ENCODE results near the gene INPP5A. TPM values are rescaled to one million over a fixed set of nuclear protein-coding genes. Genes with fewer than 3 reads are reported as not detected.
"Not testable (repeated sequence)": the region's sequence is repeated elsewhere in the genome, so short reads cannot be mapped to it uniquely, and the experiment has no call there.

The INPP5A gene
- total RNA-seq, 1 donor from 2014 or later = 20.9 TPM

GRCh38 chr10:132793213-132793612, 255.6 kb downstream of the INPP5A start:
- DNase-seq (ENCODE audit: low read depth in 2 of 2) = no peak

- DNase-seq (ENCODE audit: low read depth in 2 of 2) = no peak
Observed at GRCh38 chr10:132793871-132794849, 256.6 kb downstream of the INPP5A start.

- no peak for DNase-seq (ENCODE audit: low read depth in 2 of 2)
Observed at GRCh38 chr10:132796846-132797245, 259.3 kb downstream of the INPP5A start.

GRCh38 chr10:132797986-132798385, 260.4 kb downstream of the INPP5A start:
- DNase-seq (ENCODE audit: low read depth in 2 of 2) = not testable (repeated sequence)

- no peak for DNase-seq (ENCODE audit: low read depth in 2 of 2)
Observed at GRCh38 chr10:132798403-132798802, 260.8 kb downstream of the INPP5A start.

GRCh38 chr10:132798876-132799275, 261.3 kb downstream of the INPP5A start:
- no peak for DNase-seq (ENCODE audit: low read depth in 2 of 2)

GRCh38 chr10:132799865-132800264, 262.3 kb downstream of the INPP5A start:
- DNase-seq (ENCODE audit: low read depth in 2 of 2) = no peak

- DNase-seq (ENCODE audit: low read depth in 2 of 2) = no peak
Observed at GRCh38 chr10:132802048-132802447, 264.5 kb downstream of the INPP5A start.

- DNase-seq (ENCODE audit: low read depth in 2 of 2) = no peak
Observed at GRCh38 chr10:132802694-132803320, 265.2 kb downstream of the INPP5A start.

GRCh38 chr10:132803416-132804210, 266.0 kb downstream of the INPP5A start:
- DNase-seq (ENCODE audit: low read depth in 2 of 2) = no peak

GRCh38 chr10:132804287-132804686, 266.7 kb downstream of the INPP5A start:
- DNase-seq (ENCODE audit: low read depth in 2 of 2) = no peak

GRCh38 chr10:132804785-132805426, 267.3 kb downstream of the INPP5A start:
- DNase-seq (ENCODE audit: low read depth in 2 of 2) = no peak

GRCh38 chr10:132805599-132805998, 268.0 kb downstream of the INPP5A start:
- no peak for DNase-seq (ENCODE audit: low read depth in 2 of 2)

- DNase-seq (ENCODE audit: low read depth in 2 of 2) = no peak
Observed at GRCh38 chr10:132806110-132806509, 268.5 kb downstream of the INPP5A start.

GRCh38 chr10:132806561-132807003, 269.0 kb downstream of the INPP5A start:
- no peak for DNase-seq (ENCODE audit: low read depth in 2 of 2)

GRCh38 chr10:132807621-132808049, 270.0 kb downstream of the INPP5A start:
- DNase-seq (ENCODE audit: low read depth in 2 of 2) = no peak

GRCh38 chr10:132808383-132809231, 271.0 kb downstream of the INPP5A start:
- DNase-seq (ENCODE audit: low read depth in 2 of 2) = no peak

GRCh38 chr10:132809232-132810140, 271.9 kb downstream of the INPP5A start:
- no peak for DNase-seq (ENCODE audit: low read depth in 2 of 2)

GRCh38 chr10:132810141-132810806, 272.7 kb downstream of the INPP5A start:
- no peak for DNase-seq (ENCODE audit: low read depth in 2 of 2)
